GM19468 (cell line): Measurements from ENCODE around the gene ALDH3A1.

Experiments
- ATAC-seq: cut with Tn5 transposase; IDR thresholded peaks from one replicate; pipeline ENCODE4 v1.9.1; 2021; ENCODE audit warnings: mild to moderate bottlenecking, moderate library complexity, moderate number of reproducible peaks; ENCODE audit not compliant: unreplicated experiment; ENCODE audit errors: extremely low read depth

ALDH3A1 gene

DNA sequence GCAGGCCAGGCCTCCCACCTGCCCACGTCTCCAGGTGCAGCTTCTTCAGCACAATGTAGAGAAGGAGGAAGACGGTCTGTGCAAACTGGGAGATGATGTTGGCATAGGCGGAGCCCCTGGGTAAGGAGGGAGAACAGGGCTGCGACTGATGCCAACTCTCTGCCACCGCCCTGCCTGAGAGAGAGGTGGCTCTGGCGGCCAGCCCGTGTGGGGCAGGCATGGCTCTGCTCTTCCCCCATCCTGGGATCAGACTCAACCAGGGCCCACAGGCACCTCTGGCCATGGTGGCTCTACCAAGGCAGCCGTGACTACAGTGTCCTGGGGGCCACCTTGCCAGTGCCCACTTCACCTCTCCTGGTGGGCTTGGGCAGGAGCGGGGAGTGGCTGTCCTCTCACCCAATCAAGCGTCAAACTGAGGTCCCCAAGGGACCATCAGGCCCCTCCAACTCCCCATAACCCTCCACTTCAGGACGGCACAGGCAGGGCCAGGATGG is 40.3 kb downstream of the ALDH3A1 start:
- no peak for ATAC-seq

DNA sequence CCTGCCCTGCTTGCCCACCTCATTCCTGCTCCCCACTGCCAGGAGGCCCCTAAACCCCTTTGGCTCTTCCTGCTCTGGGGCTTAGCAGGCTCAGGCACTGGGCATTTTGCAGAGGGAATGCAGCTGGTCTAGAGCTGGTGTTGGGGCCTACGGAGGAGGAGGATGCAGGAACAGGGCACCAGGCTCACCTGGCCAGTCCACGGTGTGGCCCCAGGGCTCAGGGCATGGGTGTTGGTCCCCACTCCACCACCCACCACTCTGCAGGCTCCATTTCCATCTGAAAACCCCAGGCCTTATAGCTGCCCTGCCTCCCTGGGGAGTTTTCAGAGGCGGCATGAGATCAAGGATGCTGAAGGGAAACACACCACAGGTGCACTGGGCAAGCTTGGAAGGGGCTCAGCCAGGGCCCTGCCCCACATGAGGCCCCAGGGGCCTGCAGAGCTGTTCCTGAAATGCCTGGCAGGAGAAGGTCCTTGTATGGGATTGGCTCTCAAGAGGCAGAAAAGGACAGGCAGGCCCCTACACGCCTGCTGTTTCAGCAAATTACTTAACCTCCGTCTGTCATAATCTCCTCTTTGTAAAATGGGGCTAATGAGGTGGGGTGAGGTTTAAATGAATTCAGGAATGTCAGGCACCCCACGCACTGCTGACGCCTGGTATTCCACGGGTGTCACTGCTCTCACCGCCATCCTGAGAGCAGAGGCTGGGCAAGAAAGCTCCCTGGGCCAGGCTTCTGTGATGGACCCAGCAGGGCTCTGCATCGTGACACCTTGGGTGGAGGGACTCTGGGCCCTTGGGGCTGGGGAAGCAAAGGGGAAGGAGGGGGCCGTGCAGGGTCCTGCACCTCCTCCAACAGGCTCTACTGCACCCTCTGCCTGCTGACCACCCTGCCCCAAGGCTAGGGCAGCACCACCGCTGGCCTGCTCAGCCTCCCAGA is 41.0 kb downstream of the ALDH3A1 start:
- ATAC-seq: no peak

DNA sequence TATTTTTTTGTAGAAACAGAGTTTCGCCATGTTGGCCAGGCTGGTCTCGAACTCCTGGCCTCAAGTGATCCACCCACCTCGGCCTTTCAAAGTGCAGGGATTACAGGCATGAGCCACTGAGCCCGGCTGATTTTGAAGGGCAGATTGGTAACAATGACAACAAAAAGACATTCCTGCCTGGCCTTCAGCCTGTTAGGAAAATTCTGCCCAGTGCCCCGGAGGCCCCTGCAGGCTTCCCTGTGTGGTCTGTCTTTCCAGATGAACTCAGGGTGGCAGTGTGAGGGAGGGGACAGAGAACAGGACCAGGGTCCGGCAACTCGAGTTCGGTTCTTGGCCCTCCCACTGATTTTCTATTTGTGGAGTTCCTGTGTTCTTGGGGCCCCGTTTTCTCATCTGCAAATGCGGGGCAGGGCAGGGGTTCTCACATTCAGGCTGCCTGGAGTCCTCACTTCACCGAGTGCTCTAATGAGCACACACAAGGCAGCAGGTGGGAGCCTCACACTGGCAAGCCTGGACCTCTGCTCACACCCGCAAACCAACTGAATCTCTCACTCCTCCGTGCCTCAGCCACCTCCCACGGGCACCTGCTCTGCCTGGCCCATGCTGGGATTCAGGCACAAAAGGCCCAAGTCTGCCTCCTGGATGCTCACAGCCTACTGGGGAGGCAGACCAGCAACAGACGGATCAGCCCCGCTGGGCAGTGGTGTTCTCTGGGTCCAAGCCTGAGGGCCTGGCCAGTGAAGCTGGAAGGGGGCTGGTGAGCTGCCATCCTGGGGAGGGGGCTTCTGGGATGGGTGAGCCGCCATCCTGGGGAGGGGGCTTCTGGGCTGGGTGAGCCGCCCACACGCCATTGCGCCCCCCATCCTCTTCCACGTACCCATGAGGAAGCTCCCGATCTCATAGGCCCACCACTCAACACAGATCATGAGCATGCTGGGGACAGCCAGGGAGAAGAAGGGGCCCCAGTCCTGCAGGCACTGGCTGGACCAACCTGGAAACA is 42.0 kb downstream of the ALDH3A1 start:
- no peak for ATAC-seq

DNA sequence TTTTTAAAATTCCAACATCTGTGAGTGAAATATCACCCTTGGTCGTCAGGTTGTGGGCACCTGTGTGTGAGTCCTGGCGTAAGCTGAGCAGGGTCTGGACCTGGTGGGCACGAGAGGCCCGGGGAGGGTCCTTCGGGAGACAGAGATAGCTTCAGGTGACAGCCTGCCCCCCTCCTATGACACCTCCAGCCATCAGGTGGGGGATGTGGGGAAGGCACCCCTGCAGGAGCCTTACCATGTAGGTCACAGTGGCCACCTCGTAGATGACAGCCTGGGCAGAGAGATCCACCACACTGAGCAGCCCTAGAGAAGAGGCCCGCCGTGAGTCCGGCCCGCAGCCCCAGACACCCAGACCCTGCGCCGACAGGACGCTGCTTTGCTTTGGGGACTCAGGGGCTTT is 42.9 kb downstream of the ALDH3A1 start:
- no peak for ATAC-seq

DNA sequence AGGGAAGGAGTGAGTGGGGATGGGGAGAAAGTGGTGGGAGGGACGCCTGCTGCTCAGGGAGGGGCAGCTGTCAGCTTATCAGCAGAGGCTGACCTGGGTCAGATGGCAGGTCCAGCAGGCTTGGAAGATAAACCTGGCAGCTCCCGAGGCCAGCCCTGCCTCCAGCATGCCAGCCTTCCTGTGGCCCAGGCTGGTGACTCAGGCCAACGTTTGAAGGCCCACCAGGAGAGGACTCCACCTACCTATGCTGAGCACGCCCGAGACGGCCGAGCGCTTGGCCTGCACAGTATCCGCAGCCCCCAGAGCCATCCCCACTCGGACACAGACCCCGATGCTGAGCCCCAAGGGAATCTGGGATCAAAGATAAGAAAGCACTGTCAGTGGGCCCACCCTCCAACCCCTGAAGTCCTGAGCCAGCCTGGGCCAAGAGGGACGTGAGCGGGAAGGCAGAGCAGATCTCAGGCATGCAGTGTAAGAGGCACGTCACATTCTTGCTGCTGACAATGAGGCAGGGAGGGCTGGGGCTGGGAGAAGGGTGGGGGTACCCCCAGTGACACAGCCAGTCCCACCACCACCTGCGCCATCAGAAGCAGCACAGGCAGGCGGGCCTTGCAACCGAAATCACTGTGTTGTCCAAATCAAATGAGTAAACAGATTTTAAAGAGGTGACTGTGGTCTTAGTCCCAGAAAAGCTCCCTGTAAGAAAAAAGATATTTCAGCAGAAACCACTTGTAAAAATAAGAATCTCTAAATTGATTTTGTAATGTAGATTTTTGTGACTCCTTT is 44.1 kb downstream of the ALDH3A1 start:
- ATAC-seq: no peak

DNA sequence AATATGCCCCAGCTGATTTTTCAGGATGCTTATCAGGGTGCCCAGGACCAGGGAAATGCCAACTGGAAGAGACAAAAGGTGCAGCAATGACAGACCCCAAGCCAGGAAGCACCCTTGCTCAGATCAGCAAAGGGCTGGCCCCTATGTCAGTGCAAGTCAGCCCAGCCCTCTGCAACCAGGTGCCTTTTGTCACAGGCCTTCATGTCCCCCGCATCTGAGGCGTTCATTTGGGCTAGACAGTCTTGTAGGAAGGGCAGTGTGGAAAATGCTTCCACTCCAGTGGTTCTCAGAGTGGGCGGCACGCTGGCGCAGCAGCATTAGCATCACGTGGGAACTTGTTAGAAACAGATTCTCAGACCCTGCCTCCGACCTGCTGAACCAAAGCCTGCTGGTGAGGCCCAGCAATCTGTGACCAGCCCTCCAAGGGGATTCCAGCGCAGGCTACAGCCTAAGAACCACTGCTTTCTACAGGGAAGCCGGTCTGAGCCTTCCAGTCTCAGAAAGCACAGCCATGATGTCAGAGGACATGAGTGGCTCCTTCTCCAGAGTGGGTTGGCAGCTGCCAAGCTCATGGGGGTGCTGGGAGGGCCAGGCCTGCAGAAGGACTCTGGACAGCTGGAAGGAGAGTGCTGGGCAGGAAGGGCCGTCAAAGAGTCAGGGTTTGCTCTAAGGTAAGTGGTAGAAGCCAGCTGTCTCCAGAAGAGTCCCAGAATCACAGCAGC is 44.8 kb downstream of the ALDH3A1 start:
- no peak for ATAC-seq

DNA sequence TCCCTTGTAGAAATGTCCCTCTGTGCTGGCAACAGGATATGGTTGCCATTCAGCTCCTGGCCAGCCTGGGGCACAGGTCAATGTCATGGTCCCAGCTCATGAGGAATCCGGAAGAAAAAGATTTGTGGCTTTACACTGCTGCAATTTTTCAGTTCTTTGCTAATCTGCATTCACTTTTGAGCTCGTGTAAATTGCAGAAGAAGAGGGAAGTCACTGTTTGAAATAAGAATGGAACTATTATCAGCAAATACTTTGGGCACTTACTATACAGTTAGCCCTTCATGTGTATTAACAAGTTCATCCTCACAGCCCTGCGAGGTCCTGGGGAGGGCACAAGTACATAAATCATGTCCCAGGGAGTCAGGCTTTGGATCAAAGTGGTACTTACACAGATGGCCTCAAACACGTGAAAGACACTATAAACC is 45.9 kb downstream of the ALDH3A1 start:
- ATAC-seq: no peak
